Mucosa of rectum (tissue), 2 donors: ENCODE data around the gene BCL7A.

Experiments
- H3K27ac ChIP-seq, 2 donors: one replicate each; pipeline ENCODE4 v1.7.0; 2013; ENCODE audit warnings: inconsistent platforms in 2 of 2, low read depth in 2 of 2, low read length in 2 of 2
- H3K27me3 ChIP-seq, 2 donors: one replicate each; pipeline ENCODE4 v1.7.0; 2013; ENCODE audit warnings: low read length in 2 of 2; ENCODE audit not compliant: control insufficient read depth in 2 of 2, insufficient read depth in 2 of 2
- H3K36me3 ChIP-seq, 2 donors: one replicate each; pipeline ENCODE4 v1.7.0; 2013; ENCODE audit warnings: low read length in 2 of 2; ENCODE audit not compliant: control insufficient read depth in 2 of 2, insufficient read depth in 2 of 2
- H3K4me1 ChIP-seq, 2 donors: one replicate each; pipeline ENCODE4 v1.7.0; 2013; ENCODE audit warnings: low read length in 2 of 2, mild to moderate bottlenecking in 1 of 2; ENCODE audit not compliant: control insufficient read depth in 2 of 2, insufficient read depth in 2 of 2
- H3K4me3 ChIP-seq, 2 donors: one replicate each; pipeline ENCODE4 v1.7.0; 2013; ENCODE audit warnings: low read length in 2 of 2
- H3K9ac ChIP-seq, 2 donors: one replicate each; pipeline ENCODE4 v1.7.0; 2013; ENCODE audit warnings: low read length in 2 of 2, low read depth in 1 of 2, mild to moderate bottlenecking in 1 of 2
- H3K9me3 ChIP-seq, 2 donors: one replicate each; pipeline ENCODE4 v1.7.0; 2013; ENCODE audit warnings: low read length in 2 of 2; ENCODE audit not compliant: control insufficient read depth in 2 of 2
- donor health status: healthy.
- donor health status: Normal muscosa, but diverticular disease.

BCL7A gene

DNA sequence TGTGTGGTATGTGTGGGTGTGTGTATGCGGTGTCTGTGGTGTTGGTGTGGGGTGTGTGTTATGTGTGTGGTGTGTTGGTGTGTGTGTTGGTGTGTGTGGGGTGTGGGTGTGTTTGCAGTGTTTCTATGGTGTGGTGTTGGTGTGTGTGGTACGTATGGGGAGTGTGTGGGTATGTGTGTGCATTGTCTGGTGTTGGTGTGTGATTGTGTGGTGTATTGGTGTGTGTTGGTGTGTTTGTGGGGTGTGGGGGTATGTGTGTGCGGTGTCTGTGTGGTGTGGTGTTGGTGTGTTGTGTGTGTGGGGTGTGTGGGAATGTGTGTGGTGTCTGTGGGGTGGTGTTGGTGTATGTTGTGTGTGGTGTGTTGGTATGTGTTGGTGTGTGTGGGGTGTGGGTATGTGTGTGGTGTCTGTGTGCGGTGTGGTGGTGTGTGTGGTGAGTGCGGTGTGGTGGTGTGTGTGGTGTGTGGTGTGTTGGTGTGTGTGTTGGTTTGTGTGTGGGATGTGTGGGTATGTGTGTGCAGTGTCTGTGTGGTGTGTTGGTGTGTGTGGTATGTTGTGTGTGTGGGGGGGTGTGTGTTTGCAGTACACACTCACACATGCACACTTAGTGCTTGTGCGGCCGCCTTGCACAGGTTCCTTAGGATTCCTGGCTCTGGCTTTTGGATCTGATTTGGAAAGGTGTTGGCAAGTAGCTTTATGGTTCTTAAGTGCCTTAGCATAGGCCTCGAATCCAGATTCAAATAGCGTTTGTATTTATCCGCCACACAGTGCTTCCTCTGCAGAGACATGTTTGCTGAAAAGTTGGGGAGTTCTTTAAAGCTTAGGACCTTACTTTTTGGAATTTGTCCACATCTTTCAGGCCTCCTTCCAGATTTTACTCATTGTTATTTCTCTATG is 73.3 kb downstream of the BCL7A start:
- peaks cover 63 to 88% of the 10 kb centered on the region in 2 donors for H3K4me1 ChIP-seq
- peak overlapping the region; percentile 68 to 73 for H3K27ac ChIP-seq
- no peaks in the 10 kb centered on the region for H3K27me3 ChIP-seq
- no peak overlapping the region for H3K4me3 ChIP-seq
- peaks cover 0 to 5% of the 10 kb centered on the region in 2 donors for H3K36me3 ChIP-seq
- H3K9ac ChIP-seq, result peak overlapping the region in 1 of 2 donors; percentile 16
- no peaks in the 10 kb centered on the region for H3K9me3 ChIP-seq

DNA sequence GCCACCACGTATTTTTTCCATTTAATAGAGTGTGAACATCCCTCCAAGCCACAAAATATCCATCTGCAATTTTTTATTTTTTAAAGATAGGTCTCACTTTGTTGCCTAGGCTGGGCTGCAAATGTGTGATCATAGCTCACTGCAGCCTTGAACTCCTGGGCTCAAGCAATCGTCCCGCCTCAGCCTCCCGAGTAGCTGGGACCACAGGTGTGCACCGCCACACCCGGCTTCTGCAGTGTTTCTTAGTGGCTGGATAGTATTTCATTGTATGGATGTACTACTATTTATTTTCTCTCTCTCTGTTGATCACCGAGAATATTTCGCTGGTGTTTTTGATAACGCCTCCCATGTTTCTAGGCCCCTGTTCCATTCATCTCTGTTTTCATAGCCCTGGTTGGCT is 74.3 kb downstream of the BCL7A start:
- H3K36me3 ChIP-seq, result peaks cover 0 to 2% of the 10 kb centered on the region in 2 donors
- H3K4me3 ChIP-seq, result no peak overlapping the region
- peak overlapping the region; percentile 93 to 94 for H3K27ac ChIP-seq
- peak overlapping the region in 1 of 2 donors; percentile 62 for H3K9ac ChIP-seq
- H3K4me1 ChIP-seq, result peaks cover 63 to 84% of the 10 kb centered on the region in 2 donors
- no peaks in the 10 kb centered on the region for H3K9me3 ChIP-seq
- H3K27me3 ChIP-seq, result no peaks in the 10 kb centered on the region

DNA sequence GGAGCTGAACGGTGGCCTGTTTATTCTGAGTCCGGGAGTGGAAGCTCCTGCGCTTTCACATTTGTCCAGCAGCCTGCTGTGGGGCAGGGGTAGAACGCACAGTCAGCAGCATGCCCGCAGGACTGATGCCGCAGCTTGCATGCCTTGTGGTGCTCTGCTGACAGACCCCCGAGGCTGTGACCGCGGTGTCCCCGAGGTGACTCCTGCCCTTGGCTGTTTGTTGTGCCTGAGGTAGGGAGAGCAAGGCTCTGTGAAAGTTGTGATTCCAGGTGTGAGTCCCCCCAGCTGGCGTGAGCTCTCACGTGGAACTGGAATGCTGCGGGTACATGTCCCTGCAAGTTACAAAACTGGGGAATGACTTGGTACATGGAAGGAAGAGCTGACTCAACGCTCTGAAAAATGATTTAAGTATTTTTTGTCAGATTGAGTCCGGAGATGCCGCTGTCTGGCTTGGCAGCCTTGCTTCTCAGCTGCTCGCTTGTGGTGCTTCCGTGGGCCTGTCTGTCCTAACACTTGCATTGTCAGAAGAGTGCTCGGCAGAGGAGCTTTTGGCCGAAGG is 75.0 kb downstream of the BCL7A start:
- peak overlapping the region in 1 of 2 donors; percentile 62 for H3K9ac ChIP-seq

DNA sequence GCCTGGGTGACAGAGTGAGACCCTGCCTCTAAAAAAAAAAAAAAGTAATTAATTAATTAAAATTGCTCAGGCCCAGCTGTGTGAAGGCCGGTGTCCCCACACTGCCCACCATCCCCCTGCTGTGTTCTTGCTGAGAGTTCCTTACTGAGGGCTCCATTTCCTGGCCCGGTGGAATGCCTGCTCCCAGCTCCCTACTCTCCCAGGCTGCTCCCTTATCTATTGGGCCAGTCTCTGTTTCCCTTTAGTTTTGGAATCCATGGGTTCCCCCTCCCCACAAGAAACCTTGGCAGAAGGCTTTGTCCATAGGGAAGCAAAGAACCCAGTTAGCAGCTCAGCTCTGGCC is 75.9 kb downstream of the BCL7A start:
- Histone ChIP-seq H3K4me3 (peak overlapping the region in 1 of 2 donors; percentile 48), H3K27ac (peak overlapping the region; percentile 93 to 94), H3K27me3 (no peaks in the 10 kb centered on the region), H3K9me3 (no peaks in the 10 kb centered on the region), H3K36me3 (no peaks in the 10 kb centered on the region), H3K4me1 (peaks cover 54 to 82% of the 10 kb centered on the region in 2 donors), H3K9ac (peak overlapping the region; percentile 52 to 61)

More for the DNA sequence above, 75.0 kb downstream of the BCL7A start:
- H3K36me3 ChIP-seq, result no peaks in the 10 kb centered on the region
- no peaks in the 10 kb centered on the region for H3K9me3 ChIP-seq
- H3K4me3 ChIP-seq, result peak overlapping the region in 1 of 2 donors; percentile 28
- peak overlapping the region; percentile 93 to 94 for H3K27ac ChIP-seq
- peaks cover 60 to 80% of the 10 kb centered on the region in 2 donors for H3K4me1 ChIP-seq
- H3K27me3 ChIP-seq, result no peaks in the 10 kb centered on the region

DNA sequence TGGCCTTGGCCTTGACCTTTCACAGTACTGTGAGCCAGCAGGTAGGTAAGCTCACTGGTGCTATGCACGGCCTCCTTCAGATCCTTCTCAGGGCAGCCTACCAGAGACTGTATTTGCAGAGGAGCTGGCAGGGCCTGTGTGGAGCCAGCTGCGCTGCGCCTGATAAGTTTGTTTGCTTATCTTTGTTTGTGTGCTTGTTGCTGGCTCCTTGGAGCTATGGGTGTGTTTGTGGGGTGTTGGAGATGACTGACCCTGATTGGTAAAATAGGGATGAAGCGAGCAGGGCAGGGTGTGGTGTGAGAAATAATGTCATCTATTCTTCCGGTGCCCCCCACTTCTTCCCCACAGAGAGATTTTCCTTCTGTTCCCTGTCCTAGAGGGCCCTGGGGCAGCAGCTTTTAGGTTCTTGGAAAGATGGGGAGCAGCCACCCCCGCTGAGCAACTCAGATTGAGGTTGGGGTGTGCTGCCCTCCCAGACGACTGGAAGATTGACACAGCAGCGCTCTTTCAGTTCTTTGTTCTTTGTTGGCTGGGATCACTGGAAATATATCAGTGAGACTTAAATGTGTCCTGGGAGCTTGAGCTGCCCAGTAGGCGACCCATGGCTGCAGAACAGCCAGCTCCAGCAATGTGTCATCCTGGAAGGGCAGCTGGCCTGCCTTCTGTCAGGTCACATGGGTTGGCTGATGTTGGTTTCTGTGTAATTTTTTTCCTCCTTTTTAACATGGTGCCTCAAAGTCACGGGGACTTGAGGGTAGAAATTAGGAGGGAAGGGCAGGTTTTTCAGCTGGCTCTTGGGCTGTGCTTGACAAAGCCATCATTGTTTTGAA is 76.5 kb downstream of the BCL7A start:
- Histone ChIP-seq H3K9ac (peak overlapping the region; percentile 52 to 61), H3K27me3 (no peaks in the 10 kb centered on the region), H3K36me3 (no peaks in the 10 kb centered on the region), H3K27ac (peak overlapping the region; percentile 93 to 94), H3K4me3 (peak overlapping the region; percentile 22 to 48), H3K9me3 (no peaks in the 10 kb centered on the region), H3K4me1 (peaks cover 56 to 79% of the 10 kb centered on the region in 2 donors)

DNA sequence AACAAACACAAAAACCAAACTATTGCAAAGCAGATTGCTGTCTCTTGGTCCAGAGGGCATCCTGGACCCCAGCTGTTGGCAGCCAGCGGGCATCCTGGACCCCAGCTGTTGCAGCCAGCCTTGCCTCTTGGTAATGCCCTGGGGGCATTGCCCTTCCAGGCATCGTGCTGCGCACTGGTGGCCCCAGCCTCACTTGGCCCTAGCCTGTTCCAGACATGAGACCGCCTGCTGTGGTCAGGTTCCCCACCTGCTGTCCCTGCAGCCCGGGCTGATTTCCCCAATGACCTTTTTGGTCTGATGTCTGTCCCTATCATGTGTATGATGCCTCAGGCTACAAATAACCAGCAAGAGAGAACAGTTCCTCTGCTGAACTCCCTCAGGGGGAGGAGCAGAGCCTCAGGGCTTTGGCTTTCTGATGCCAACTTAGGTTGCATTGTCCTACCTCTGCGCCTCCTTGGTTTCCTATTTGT is 77.6 kb downstream of the BCL7A start:
- Histone ChIP-seq H3K36me3 (no peaks in the 10 kb centered on the region), H3K9ac (peak overlapping the region; percentile 26 to 36), H3K4me1 (peaks cover 61 to 74% of the 10 kb centered on the region in 2 donors), H3K27me3 (no peaks in the 10 kb centered on the region), H3K9me3 (no peaks in the 10 kb centered on the region), H3K27ac (peak overlapping the region; percentile 93 to 94), H3K4me3 (no peak overlapping the region)

DNA sequence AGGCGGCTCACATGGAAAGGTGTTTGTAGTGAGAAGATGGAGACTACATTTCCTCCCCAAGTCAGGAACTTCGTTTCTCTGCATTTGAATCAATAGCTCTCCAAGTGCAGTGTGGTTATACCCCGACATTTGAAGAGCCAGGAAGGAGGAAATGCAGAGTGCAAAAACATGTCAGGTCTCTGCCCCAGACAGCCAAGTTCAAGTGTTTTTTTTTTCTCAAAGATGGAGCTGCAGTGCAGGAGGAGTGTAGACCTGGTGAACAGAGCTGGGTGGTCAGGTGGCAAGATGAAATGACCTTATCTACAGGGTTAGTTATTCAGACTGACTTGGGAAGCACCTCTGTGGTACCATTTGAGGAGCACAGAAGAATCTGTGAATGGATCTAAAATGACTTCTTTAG is 78.2 kb downstream of the BCL7A start:
- Histone ChIP-seq H3K9ac (peak overlapping the region; percentile 26 to 36), H3K27ac (peak overlapping the region; percentile 93 to 94), H3K4me1 (peaks cover 60 to 73% of the 10 kb centered on the region in 2 donors), H3K36me3 (no peaks in the 10 kb centered on the region), H3K27me3 (no peaks in the 10 kb centered on the region), H3K4me3 (peak overlapping the region in 1 of 2 donors; percentile 4), H3K9me3 (no peaks in the 10 kb centered on the region)

DNA sequence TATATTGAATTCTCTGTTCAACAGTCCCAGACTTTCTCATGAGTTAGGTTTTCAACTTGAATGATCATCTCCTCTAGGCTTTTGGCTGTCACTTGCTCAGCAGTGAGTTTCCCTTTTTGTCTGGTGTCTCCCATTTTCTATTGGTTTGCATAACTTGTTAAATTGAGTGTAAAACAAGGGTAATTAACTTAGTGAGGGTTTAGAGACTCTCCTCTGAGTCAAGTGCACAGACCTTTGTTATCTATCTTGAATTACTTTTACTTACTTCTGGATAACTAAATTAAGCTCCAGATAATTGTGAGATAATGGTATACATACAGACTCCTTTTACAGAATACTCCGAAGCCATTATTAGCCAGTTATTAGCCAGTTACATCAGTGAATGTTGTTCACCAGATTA is 78.9 kb downstream of the BCL7A start:
- peak overlapping the region in 1 of 2 donors; percentile 5 for H3K27ac ChIP-seq
- H3K4me3 ChIP-seq, result no peak overlapping the region
- peaks cover 64 to 76% of the 10 kb centered on the region in 2 donors for H3K4me1 ChIP-seq
- no peaks in the 10 kb centered on the region for H3K27me3 ChIP-seq
- no peaks in the 10 kb centered on the region for H3K36me3 ChIP-seq
- no peak overlapping the region for H3K9ac ChIP-seq
- no peaks in the 10 kb centered on the region for H3K9me3 ChIP-seq

DNA sequence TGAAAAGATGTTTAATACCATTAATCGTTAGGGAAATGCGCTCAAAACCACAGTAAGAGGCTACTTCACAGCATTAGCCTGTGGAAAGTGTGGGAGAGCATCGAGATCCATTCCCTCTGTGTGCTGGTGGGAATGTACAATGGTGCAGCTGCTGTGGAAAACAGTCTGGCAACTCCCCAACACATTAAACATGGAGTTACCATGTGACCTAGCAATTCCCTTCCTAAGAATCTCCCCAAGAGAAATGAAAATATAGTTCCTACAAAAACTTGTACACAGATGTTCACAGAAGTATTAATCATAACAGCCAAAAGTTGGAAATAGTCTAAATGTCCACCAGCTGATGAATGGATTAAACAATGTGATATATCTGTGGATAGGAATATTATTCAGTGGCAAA is 80.6 kb downstream of the BCL7A start:
- Histone ChIP-seq H3K9ac (no peak overlapping the region), H3K27me3 (no peaks in the 10 kb centered on the region), H3K4me3 (no peak overlapping the region), H3K36me3 (no peaks in the 10 kb centered on the region), H3K27ac (peak overlapping the region; percentile 52 to 62), H3K4me1 (peaks cover 69 to 77% of the 10 kb centered on the region in 2 donors), H3K9me3 (no peaks in the 10 kb centered on the region)
